K562 (cell line): ENCODE data around the gene DOLPP1. TPM values are rescaled to one million over a fixed set of nuclear protein-coding genes. Genes with fewer than 3 reads are reported as not detected.

Experiments
- ARID1B ChIP-seq: fragments of 450-650 bp; IDR thresholded peaks from 2 replicates; pipeline ENCODE4 v1.6.1; 2016; ENCODE audit warnings: antibody characterized with exemption, mild to moderate bottlenecking, inconsistent platforms
- ELF1 ChIP-seq: fragments of 200-800 bp; sonication (Bioruptor generic); IDR thresholded peaks from 2 replicates; pipeline ENCODE4 v1.6.1; 2016; ENCODE audit warnings: missing genetic modification characterization, missing compliant biosample characterization
- ELF4 ChIP-seq: fragments of 450-650 bp; formaldehyde crosslinking; IDR thresholded peaks from 2 replicates; pipeline ENCODE4 v1.4.0; 2022; ENCODE audit warnings: missing genetic modification characterization
- FOXP1 ChIP-seq: sonication (generic); formaldehyde crosslinking; IDR thresholded peaks from 2 replicates; pipeline ENCODE4 v1.8.0; 2022; ENCODE audit warnings: mild to moderate bottlenecking, missing genetic modification reagents
- GTF2E2 ChIP-seq: fragments of 200-800 bp; sonication (Bioruptor generic); IDR thresholded peaks from 2 replicates; pipeline ENCODE4 v1.6.1; 2016; ENCODE audit warnings: missing genetic modification characterization, missing compliant biosample characterization
- MTA3 ChIP-seq: fragments of 450-650 bp; formaldehyde crosslinking; IDR thresholded peaks from 2 replicates; pipeline ENCODE4 v1.6.1; 2017; ENCODE audit warnings: mild to moderate bottlenecking, borderline replicate concordance
- NFIC ChIP-seq: fragments of 450-650 bp; IDR thresholded peaks from 2 replicates; pipeline ENCODE4 v1.6.1; 2017; ENCODE audit warnings: mild to moderate bottlenecking, inconsistent platforms
- NFIX ChIP-seq: fragments of 250-450 bp; sonication (Bioruptor Pico); IDR thresholded peaks from 2 replicates; pipeline ENCODE4 v1.4.0; 2020; ENCODE audit warnings: low read depth, mild to moderate bottlenecking, moderate library complexity
- POLR2AphosphoS2 ChIP-seq: IDR thresholded peaks from 2 replicates; pipeline ENCODE4 v1.6.1; 2012; ENCODE audit warnings: low read length, improper control_type of control experiment
- POLR2AphosphoS5 ChIP-seq: IDR thresholded peaks from 2 replicates; pipeline ENCODE4 v1.6.1; 2011; ENCODE audit warnings: mild to moderate bottlenecking, low read depth, low read length, moderate library complexity; ENCODE audit not compliant: control insufficient read depth, insufficient read depth
- PTRF ChIP-seq: fragments of 450-650 bp; IDR thresholded peaks from 2 replicates; pipeline ENCODE4 v1.6.1; 2016; ENCODE audit warnings: mild to moderate bottlenecking, missing genetic modification characterization, missing compliant biosample characterization
- PURB ChIP-seq: sonication (generic); formaldehyde crosslinking; IDR thresholded peaks from 2 replicates; pipeline ENCODE4 v1.9.0; 2021; ENCODE audit warnings: low read depth, mild to moderate bottlenecking, missing genetic modification reagents
- SIX5 ChIP-seq, 2 experiments: IDR thresholded peaks; 2 replicates each; pipeline ENCODE4 v1.6.1; 2011; ENCODE audit warnings: low read length in 2 of 2, borderline replicate concordance in 1 of 2, low read depth in 1 of 2, mild to moderate bottlenecking in 1 of 2, moderate library complexity in 1 of 2; ENCODE audit not compliant: insufficient read depth in 1 of 2
- SMAD4 ChIP-seq: fragments of 250-450 bp; sonication (Bioruptor Pico); conservative IDR thresholded peaks from 2 replicates; pipeline ENCODE4 v1.8.0; 2021; ENCODE audit warnings: inconsistent platforms, mild to moderate bottlenecking, moderate library complexity
- ZNF324 ChIP-seq: fragments of 250-450 bp; sonication (Bioruptor Pico); IDR thresholded peaks from 2 replicates; pipeline ENCODE4 v1.4.0; 2020; ENCODE audit warnings: mild to moderate bottlenecking
- ZNF79 ChIP-seq: fragments of 250-450 bp; sonication (Bioruptor Pico); IDR thresholded peaks from 2 replicates; pipeline ENCODE4 v1.4.0; 2020; ENCODE audit warnings: low read depth, mild to moderate bottlenecking, moderate library complexity
- ZSCAN29 ChIP-seq: fragments of 450-650 bp; IDR thresholded peaks from 2 replicates; pipeline ENCODE4 v1.6.1; 2017
- polyA plus RNA-seq, 8 experiments: library from polyadenylated mRNA; depleted of rRNA in 4 of 8; stranded (reverse) in 5 of 8; unstranded in 3 of 8; fragments of >200 nt; fragmentation: Nextera tagmentation in 2 of 8; fragmentation: Illumina TruSeq in 1 of 8; extraction: Ambion mirVana in 2 of 8; extraction: Trizol in 1 of 8; gene quantifications; 2 replicates each; pipeline versions ENCODE4 v1.2.1 to v1.2.3, GENCODE V29; 2011 to 2014; ENCODE audit warnings: inconsistent platforms in 1 of 8, missing spikeins in 1 of 8
- total RNA-seq, 7 experiments: library from RNA; depleted of rRNA in 6 of 7; stranded (reverse); fragments of >200 nt in 6 of 7; fragmentation: Illumina TruSeq in 2 of 7; extraction: Trizol in 2 of 7; gene quantifications; 2 replicates each; pipeline versions ENCODE4 v1.2.1 to v1.2.3, GENCODE V29; 2011 to 2021; ENCODE audit warnings: low replicate concordance in 1 of 7
- TF ChIP-seq, protein P1 (sequence below): fragments of 250-450 bp; sonication (Bioruptor Pico); IDR thresholded peaks from 2 replicates; pipeline ENCODE4 v1.8.0; 2022; ENCODE audit warnings: inconsistent platforms
- TF ChIP-seq, protein P2 (sequence below), 2 experiments: fragments of 450-650 bp in 1 of 2; sonication (generic) in 1 of 2; formaldehyde crosslinking; conservative IDR thresholded peaks; 2 replicates each; pipeline versions ENCODE4 v1.4.0 to v1.8.1; 2020 to 2022; ENCODE audit warnings: mild to moderate bottlenecking in 1 of 2, missing genetic modification reagents in 1 of 2
- TF ChIP-seq, protein P3 (sequence below): fragments of 250-450 bp; sonication (Bioruptor Pico); IDR thresholded peaks from 2 replicates; pipeline ENCODE4 v1.4.0; 2020; ENCODE audit warnings: mild to moderate bottlenecking, moderate library complexity
- TF ChIP-seq, protein P4 (sequence below): sonication (generic); formaldehyde crosslinking; IDR thresholded peaks from 2 replicates; pipeline ENCODE4 v1.5.0; 2020; ENCODE audit warnings: missing genetic modification reagents
- TF ChIP-seq, protein P5 (sequence below): fragments of 250-450 bp; sonication (Bioruptor Pico); IDR thresholded peaks from 2 replicates; pipeline ENCODE4 v1.8.0; 2021; ENCODE audit warnings: mild to moderate bottlenecking, moderate library complexity

DOLPP1 gene
- total and polyA plus RNA-seq, 9 of the 15 experiments (the other 6 are each of a cell fraction or from before 2014, with no cell fraction given) = 3.0 to 39.8 (median 30.5) TPM

DNA sequence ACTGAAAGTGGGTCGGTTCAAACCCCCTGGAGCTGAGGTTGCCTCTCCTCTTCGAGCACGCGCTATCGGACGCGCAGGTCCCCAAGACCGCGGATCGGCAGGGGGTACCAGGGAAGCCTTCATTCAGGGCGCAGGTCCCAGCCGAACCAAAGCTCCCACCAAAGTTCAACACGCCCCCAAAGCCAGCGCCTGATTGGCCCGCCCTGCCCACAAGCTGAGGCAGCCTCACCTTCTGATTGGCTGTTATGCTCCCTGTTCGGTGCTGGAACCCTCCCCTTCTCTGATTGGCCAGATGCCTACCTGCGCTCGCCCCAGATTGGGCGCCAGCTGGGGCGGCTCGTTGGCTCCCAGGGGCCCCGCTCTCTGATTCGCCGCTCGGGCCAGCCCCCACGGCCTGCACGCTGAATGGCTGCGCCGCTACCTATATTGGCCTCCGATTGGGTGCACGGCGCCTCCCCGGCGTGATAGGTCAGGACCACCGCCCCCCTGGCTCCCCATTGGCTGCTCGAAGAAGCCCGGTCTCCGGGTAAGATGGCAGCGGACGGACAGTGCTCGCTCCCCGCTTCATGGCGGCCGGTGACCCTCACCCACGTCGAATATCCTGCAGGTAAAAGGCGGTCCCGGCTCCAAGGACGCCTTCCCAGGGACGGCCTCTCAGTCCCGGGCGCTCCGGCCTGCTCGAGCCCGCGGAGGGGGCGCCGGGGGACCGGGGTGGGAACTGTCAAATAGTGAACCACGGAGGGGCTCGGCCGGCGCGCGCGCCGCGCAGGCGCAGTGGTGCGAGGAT, at the start of gene DOLPP1 (continued):
- TF ChIP-seq PTRF (tag) (peak; percentile 48; the same call in 1 of the 2 replicates), ELF1 (no peak), PURB (CRISPR knock-in tag) (no peak), POLR2AphosphoS5 (peak; percentile 81), GTF2E2 (tag) (no peak), SIX5 (IDR thresholded peaks at IDR 0.05; ENCODE audit: borderline replicate concordance in 1 of 2, insufficient read depth in 1 of 2, low read depth in 1 of 2, low read length in 2 of 2) (no peak; a peak in 1 of 4 replicates), NFIX (no peak), SMAD4 (CRISPR knock-in tag) (peak; percentile 92), ELF4 (peak; percentile 80; the same call in 1 of the 2 replicates), ARID1B (no peak), ZSCAN29 (no peak), POLR2AphosphoS2 (no peak), FOXP1 (peak; percentile 46; the same call in 1 of the 2 replicates), ZNF79 (peak; percentile 74), NFIC (peak; percentile 12; the same call in 1 of the 2 replicates), MTA3 (peak; percentile 77; the same call in 1 of the 2 replicates), ZNF324 (no peak)
- TF ChIP-seq, protein P1, sequence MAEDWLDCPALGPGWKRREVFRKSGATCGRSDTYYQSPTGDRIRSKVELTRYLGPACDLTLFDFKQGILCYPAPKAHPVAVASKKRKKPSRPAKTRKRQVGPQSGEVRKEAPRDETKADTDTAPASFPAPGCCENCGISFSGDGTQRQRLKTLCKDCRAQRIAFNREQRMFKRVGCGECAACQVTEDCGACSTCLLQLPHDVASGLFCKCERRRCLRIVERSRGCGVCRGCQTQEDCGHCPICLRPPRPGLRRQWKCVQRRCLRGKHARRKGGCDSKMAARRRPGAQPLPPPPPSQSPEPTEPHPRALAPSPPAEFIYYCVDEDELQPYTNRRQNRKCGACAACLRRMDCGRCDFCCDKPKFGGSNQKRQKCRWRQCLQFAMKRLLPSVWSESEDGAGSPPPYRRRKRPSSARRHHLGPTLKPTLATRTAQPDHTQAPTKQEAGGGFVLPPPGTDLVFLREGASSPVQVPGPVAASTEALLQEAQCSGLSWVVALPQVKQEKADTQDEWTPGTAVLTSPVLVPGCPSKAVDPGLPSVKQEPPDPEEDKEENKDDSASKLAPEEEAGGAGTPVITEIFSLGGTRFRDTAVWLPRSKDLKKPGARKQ (CRISPR knock-in tag) = no peak
- TF ChIP-seq, protein P2, sequence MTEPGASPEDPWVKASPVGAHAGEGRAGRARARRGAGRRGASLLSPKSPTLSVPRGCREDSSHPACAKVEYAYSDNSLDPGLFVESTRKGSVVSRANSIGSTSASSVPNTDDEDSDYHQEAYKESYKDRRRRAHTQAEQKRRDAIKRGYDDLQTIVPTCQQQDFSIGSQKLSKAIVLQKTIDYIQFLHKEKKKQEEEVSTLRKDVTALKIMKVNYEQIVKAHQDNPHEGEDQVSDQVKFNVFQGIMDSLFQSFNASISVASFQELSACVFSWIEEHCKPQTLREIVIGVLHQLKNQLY (CRISPR knock-in tag; conservative IDR thresholded peaks at IDR 0.05) = no peak
- TF ChIP-seq, protein P3, sequence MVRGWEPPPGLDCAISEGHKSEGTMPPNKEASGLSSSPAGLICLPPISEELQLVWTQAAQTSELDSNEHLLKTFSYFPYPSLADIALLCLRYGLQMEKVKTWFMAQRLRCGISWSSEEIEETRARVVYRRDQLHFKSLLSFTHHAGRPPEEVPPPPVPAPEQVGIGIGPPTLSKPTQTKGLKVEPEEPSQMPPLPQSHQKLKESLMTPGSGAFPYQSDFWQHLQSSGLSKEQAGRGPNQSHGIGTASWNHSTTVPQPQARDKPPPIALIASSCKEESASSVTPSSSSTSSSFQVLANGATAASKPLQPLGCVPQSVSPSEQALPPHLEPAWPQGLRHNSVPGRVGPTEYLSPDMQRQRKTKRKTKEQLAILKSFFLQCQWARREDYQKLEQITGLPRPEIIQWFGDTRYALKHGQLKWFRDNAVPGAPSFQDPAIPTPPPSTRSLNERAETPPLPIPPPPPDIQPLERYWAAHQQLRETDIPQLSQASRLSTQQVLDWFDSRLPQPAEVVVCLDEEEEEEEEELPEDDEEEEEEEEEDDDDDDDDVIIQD (CRISPR knock-in tag) = 0 out of 2 replicates have a peak, but pooled peaks have one; percentile 10
- TF ChIP-seq, protein P4, sequence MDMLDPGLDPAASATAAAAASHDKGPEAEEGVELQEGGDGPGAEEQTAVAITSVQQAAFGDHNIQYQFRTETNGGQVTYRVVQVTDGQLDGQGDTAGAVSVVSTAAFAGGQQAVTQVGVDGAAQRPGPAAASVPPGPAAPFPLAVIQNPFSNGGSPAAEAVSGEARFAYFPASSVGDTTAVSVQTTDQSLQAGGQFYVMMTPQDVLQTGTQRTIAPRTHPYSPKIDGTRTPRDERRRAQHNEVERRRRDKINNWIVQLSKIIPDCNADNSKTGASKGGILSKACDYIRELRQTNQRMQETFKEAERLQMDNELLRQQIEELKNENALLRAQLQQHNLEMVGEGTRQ (CRISPR knock-in tag) = no peak; the same call in 1 of the 2 replicates
- TF ChIP-seq, protein P5, sequence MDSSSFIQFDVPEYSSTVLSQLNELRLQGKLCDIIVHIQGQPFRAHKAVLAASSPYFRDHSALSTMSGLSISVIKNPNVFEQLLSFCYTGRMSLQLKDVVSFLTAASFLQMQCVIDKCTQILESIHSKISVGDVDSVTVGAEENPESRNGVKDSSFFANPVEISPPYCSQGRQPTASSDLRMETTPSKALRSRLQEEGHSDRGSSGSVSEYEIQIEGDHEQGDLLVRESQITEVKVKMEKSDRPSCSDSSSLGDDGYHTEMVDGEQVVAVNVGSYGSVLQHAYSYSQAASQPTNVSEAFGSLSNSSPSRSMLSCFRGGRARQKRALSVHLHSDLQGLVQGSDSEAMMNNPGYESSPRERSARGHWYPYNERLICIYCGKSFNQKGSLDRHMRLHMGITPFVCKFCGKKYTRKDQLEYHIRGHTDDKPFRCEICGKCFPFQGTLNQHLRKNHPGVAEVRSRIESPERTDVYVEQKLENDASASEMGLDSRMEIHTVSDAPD (CRISPR knock-in tag) = no peak
